Breast epithelium (tissue), 4 donors: ENCODE measurements around the gene CAB39L. TPM values are rescaled to one million over a fixed set of nuclear protein-coding genes. Genes with fewer than 3 reads are reported as not detected.

Experiments used
- DNase-seq, 2 donors: peaks; one replicate each; pipeline ENCODE4 v3.0.0-alpha.2; 2019; ENCODE audit warnings: low spot score in 2 of 2
- H3K27ac ChIP-seq, 2 donors: fragments of 200-600 bp; sonication (generic) in 1 of 2; one replicate each; pipeline ENCODE4 v1.5.1; 2016 to 2019; ENCODE audit warnings: mild to moderate bottlenecking in 1 of 2
- H3K27me3 ChIP-seq, 2 donors: fragments of 200-600 bp; sonication (generic) in 1 of 2; one replicate each; pipeline versions ENCODE4 v1.5.1 to v1.6.0; 2017 to 2019; ENCODE audit warnings: control low read depth in 1 of 2, mild to moderate bottlenecking in 1 of 2
- H3K36me3 ChIP-seq: fragments of 200-600 bp; one replicate; pipeline ENCODE4 v1.5.1; 2019
- H3K4me1 ChIP-seq, 2 donors: fragments of 200-600 bp; sonication (generic); one replicate each; pipeline ENCODE4 v1.5.1; 2016 to 2019; ENCODE audit warnings: control low read depth in 1 of 2
- H3K4me3 ChIP-seq, 3 donors: fragments of 200-600 bp; sonication (generic); 1 replicate in 2 of 3; 2 replicates in 1 of 3; pipeline ENCODE4 v1.5.1; 2016 to 2019; ENCODE audit warnings: mild to moderate bottlenecking in 3 of 3, moderate library complexity in 2 of 3
- H3K9me3 ChIP-seq, 2 donors: fragments of 200-600 bp; sonication (generic) in 1 of 2; one replicate each; pipeline ENCODE4 v1.5.1; 2016 to 2019; ENCODE audit warnings: control low read depth in 1 of 2
- CTCF ChIP-seq, 3 donors: fragments of 450-650 bp; IDR thresholded peaks; one replicate each; pipeline ENCODE4 v1.5.1; 2016 to 2017; ENCODE audit warnings: antibody characterized with exemption in 3 of 3, mild to moderate bottlenecking in 3 of 3, moderate library complexity in 3 of 3
- POLR2A ChIP-seq: fragments of 450-650 bp; IDR thresholded peaks from one replicate; pipeline ENCODE4 v1.6.1; 2016; ENCODE audit warnings: antibody characterized with exemption, mild to moderate bottlenecking, moderate library complexity
- POLR2AphosphoS5 ChIP-seq, 3 donors: sonication (generic); formaldehyde crosslinking; IDR thresholded peaks; one replicate each; pipeline ENCODE4 v1.6.1; 2017; ENCODE audit warnings: antibody characterized with exemption in 3 of 3
- intact Hi-C: fragments of 100-400 bp; cut with DNase I; formaldehyde crosslinking; loops from one replicate; pipeline ENCODE4 v1.15.1; 2023; ENCODE audit warnings: low total_unique reads
- total RNA-seq, 3 donors: library from RNA; depleted of rRNA; stranded (reverse); fragments of >200 nt; gene quantifications; one replicate each; pipeline ENCODE4 v1.1.0, GENCODE V29; 2016

Gene CAB39L
- total RNA-seq, 3 donors from 2014 or later: 40.0 to 92.1 (median 44.8) TPM

GRCh38 chr13:49410006-49410405, 33.9 kb downstream of the CAB39L start:
- Histone ChIP-seq H3K27ac (no peak overlapping the region), H3K27me3 (no peaks in the 10 kb centered on the region), H3K4me1 (no peaks in the 10 kb centered on the region), H3K36me3 (no peaks in the 10 kb centered on the region), H3K9me3 (peaks cover 0 to 6% of the 10 kb centered on the region in 2 donors), H3K4me3 (no peak overlapping the region)
- TF ChIP-seq CTCF (IDR thresholded peaks at IDR 0.05) (no peak), POLR2AphosphoS5 (IDR thresholded peaks at IDR 0.05) (no peak), POLR2A (no peak)
- intact Hi-C loops: no loop called here
- no peak for DNase-seq

GRCh38 chr13:49409008-49409407, 34.9 kb downstream of the CAB39L start:
- intact Hi-C loops: no loop called here
- H3K27me3 ChIP-seq: no peaks in the 10 kb centered on the region

GRCh38 chr13:49407936-49408335, 35.9 kb downstream of the CAB39L start:
- Histone ChIP-seq H3K36me3 (no peaks in the 10 kb centered on the region), H3K27me3 (no peaks in the 10 kb centered on the region), H3K4me1 (no peaks in the 10 kb centered on the region), H3K9me3 (peaks cover 0 to 18% of the 10 kb centered on the region in 2 donors), H3K27ac (no peak overlapping the region), H3K4me3 (no peak overlapping the region)
- intact Hi-C loops: no loop called here
- no peak for TF ChIP-seq CTCF (IDR thresholded peaks at IDR 0.05)
- no peak for TF ChIP-seq POLR2A
- no peak for TF ChIP-seq POLR2AphosphoS5 (IDR thresholded peaks at IDR 0.05)
- no peak for DNase-seq

More at GRCh38 chr13:49409008-49409407, 34.9 kb downstream of the CAB39L start:
- H3K36me3 ChIP-seq: no peaks in the 10 kb centered on the region
- H3K9me3 ChIP-seq: peaks cover 0 to 14% of the 10 kb centered on the region in 2 donors
- no peak for DNase-seq
- H3K4me1 ChIP-seq: no peaks in the 10 kb centered on the region
- TF ChIP-seq POLR2AphosphoS5 (IDR thresholded peaks at IDR 0.05) (no peak), CTCF (IDR thresholded peaks at IDR 0.05) (no peak), POLR2A (no peak)
- H3K27ac ChIP-seq: no peak overlapping the region
- H3K4me3 ChIP-seq: no peak overlapping the region

GRCh38 chr13:49407068-49407467, 36.8 kb downstream of the CAB39L start:
- H3K27ac ChIP-seq: no peak overlapping the region
- no peak for DNase-seq
- no peaks in the 10 kb centered on the region for H3K36me3 ChIP-seq
- intact Hi-C loops: no loop called here
- H3K4me1 ChIP-seq: no peaks in the 10 kb centered on the region
- TF ChIP-seq POLR2AphosphoS5 (IDR thresholded peaks at IDR 0.05): no peak
- no peak for TF ChIP-seq POLR2A
- no peak for TF ChIP-seq CTCF (IDR thresholded peaks at IDR 0.05)
- H3K27me3 ChIP-seq: no peaks in the 10 kb centered on the region
- no peak overlapping the region for H3K4me3 ChIP-seq
- peaks cover 0 to 18% of the 10 kb centered on the region in 2 donors for H3K9me3 ChIP-seq

GRCh38 chr13:49404703-49405020, 39.2 kb downstream of the CAB39L start:
- no peaks in the 10 kb centered on the region for H3K27me3 ChIP-seq
- H3K36me3 ChIP-seq: no peaks in the 10 kb centered on the region
- H3K4me1 ChIP-seq: no peaks in the 10 kb centered on the region
- DNase-seq: no peak
- intact Hi-C loops: no loop called here
- no peak overlapping the region for H3K27ac ChIP-seq
- no peak overlapping the region for H3K4me3 ChIP-seq
- H3K9me3 ChIP-seq: peaks cover 0 to 18% of the 10 kb centered on the region in 2 donors
- TF ChIP-seq POLR2AphosphoS5 (IDR thresholded peaks at IDR 0.05) (no peak), POLR2A (no peak), CTCF (IDR thresholded peaks at IDR 0.05) (no peak)
